RKO (cell line): ENCODE measurements around the gene PRR5.

Experiments used
- DNase-seq: peaks from one replicate; pipeline ENCODE4 v3.0.0-alpha.2; 2016; ENCODE audit warnings: low spot score

The PRR5 gene

GRCh38 chr22:44718418-44718817 is 16.4 kb downstream of the PRR5 start:
- no peak for DNase-seq

GRCh38 chr22:44719586-44720368 is 17.8 kb downstream of the PRR5 start:
- DNase-seq, result no peak

GRCh38 chr22:44721213-44721612 is 19.2 kb downstream of the PRR5 start:
- peak; percentile 52 for DNase-seq

GRCh38 chr22:44722611-44723010 is 20.6 kb downstream of the PRR5 start:
- DNase-seq, result no peak

- peak; percentile 54 for DNase-seq
Observed at GRCh38 chr22:44723801-44724200, 21.8 kb downstream of the PRR5 start.

GRCh38 chr22:44724416-44724815 is 22.4 kb downstream of the PRR5 start:
- no peak for DNase-seq

- DNase-seq, result no peak
Observed at GRCh38 chr22:44724859-44725258, 22.9 kb downstream of the PRR5 start.

- no peak for DNase-seq
Observed at GRCh38 chr22:44726439-44726838, 24.4 kb downstream of the PRR5 start.

- no peak for DNase-seq
Observed at GRCh38 chr22:44727148-44727547, 25.1 kb downstream of the PRR5 start.

- DNase-seq, result no peak
Observed at GRCh38 chr22:44727709-44728108, 25.7 kb downstream of the PRR5 start.

GRCh38 chr22:44728761-44729324 is 26.8 kb downstream of the PRR5 start:
- no peak for DNase-seq

GRCh38 chr22:44729391-44730021 is 27.5 kb downstream of the PRR5 start:
- no peak for DNase-seq

GRCh38 chr22:44730022-44730393 is 28.0 kb downstream of the PRR5 start:
- no peak for DNase-seq

GRCh38 chr22:44730490-44731356 is 28.7 kb downstream of the PRR5 start:
- DNase-seq, result no peak

- DNase-seq, result no peak
Observed at GRCh38 chr22:44731357-44731970, 29.5 kb downstream of the PRR5 start.

GRCh38 chr22:44732017-44732561 is 30.1 kb downstream of the PRR5 start:
- DNase-seq, result no peak

GRCh38 chr22:44732661-44733060 is 30.7 kb downstream of the PRR5 start:
- no peak for DNase-seq

- no peak for DNase-seq
Observed at GRCh38 chr22:44733426-44734106, 31.6 kb downstream of the PRR5 start.

- no peak for DNase-seq
Observed at GRCh38 chr22:44734278-44734677, 32.3 kb downstream of the PRR5 start.

GRCh38 chr22:44734801-44735517 is 33.0 kb downstream of the PRR5 start:
- DNase-seq, result no peak
